ENCODE results near the gene TM7SF2.

The TM7SF2 gene

GRCh38 chr11:65095974-65096806 is 15.5 kb upstream of the TM7SF2 start, which contains the start of gene VPS51:
TSS of gene VPS51 (plus strand) at chr11:65096214. CDS start at chr11:65096251, 37 bp downstream.
- peak; percentile 90 for ATAC-seq (replicated peaks; ENCODE audit: extremely low read depth, poor library complexity, severe bottlenecking)
- Mint-ChIP-seq H3K27me3 (no peaks in the 10 kb centered on the region), H3K9me3 (no peaks in the 10 kb centered on the region), H3K4me3 (peak within 1 kb of the TSS; percentile 81), H3K27ac (ENCODE audit: low read depth) (peak within 1 kb of the TSS; percentile 86), H3K36me3 (ENCODE audit: insufficient read depth) (peaks cover 2% of the 10 kb centered on the region), H3K4me1 (peaks cover 11% of the 10 kb centered on the region)
- DNase-seq (ENCODE audit: low spot score in 2 of 2): peak; percentile 78 to 81

- H3K9me3 Mint-ChIP-seq: no peaks in the 10 kb centered on the region
- ATAC-seq (replicated peaks; ENCODE audit: extremely low read depth, poor library complexity, severe bottlenecking): no peak
- H3K4me3 Mint-ChIP-seq: peak overlapping the region; percentile 81
- peaks cover 2% of the 10 kb centered on the region for H3K36me3 Mint-ChIP-seq (ENCODE audit: insufficient read depth)
- H3K27ac Mint-ChIP-seq (ENCODE audit: low read depth): peak overlapping the region; percentile 86
- DNase-seq (ENCODE audit: low spot score in 2 of 2): no peak
- H3K27me3 Mint-ChIP-seq: no peaks in the 10 kb centered on the region
- peaks cover 11% of the 10 kb centered on the region for H3K4me1 Mint-ChIP-seq
These were observed 14.7 kb upstream of the TM7SF2 start for GRCh38 chr11:65096926-65097325.

- Mint-ChIP-seq H3K27ac (ENCODE audit: low read depth) (no peak overlapping the region), H3K4me1 (peaks cover 17% of the 10 kb centered on the region), H3K9me3 (no peaks in the 10 kb centered on the region), H3K27me3 (no peaks in the 10 kb centered on the region), H3K4me3 (no peak overlapping the region), H3K36me3 (ENCODE audit: insufficient read depth) (peaks cover 9% of the 10 kb centered on the region)
- no peak for DNase-seq (ENCODE audit: low spot score in 2 of 2)
- no peak for ATAC-seq (replicated peaks; ENCODE audit: extremely low read depth, poor library complexity, severe bottlenecking)
These were observed 10.9 kb upstream of the TM7SF2 start for GRCh38 chr11:65100674-65101350.

GRCh38 chr11:65102142-65103095 is 9.3 kb upstream of the TM7SF2 start:
- Mint-ChIP-seq H3K4me3 (no peak overlapping the region), H3K27ac (ENCODE audit: low read depth) (no peak overlapping the region), H3K36me3 (ENCODE audit: insufficient read depth) (peaks cover 15% of the 10 kb centered on the region), H3K27me3 (no peaks in the 10 kb centered on the region), H3K9me3 (no peaks in the 10 kb centered on the region), H3K4me1 (peaks cover 14% of the 10 kb centered on the region)
- ATAC-seq (replicated peaks; ENCODE audit: extremely low read depth, poor library complexity, severe bottlenecking): no peak
- no peak for DNase-seq (ENCODE audit: low spot score in 2 of 2)

GRCh38 chr11:65103476-65103875 is 8.2 kb upstream of the TM7SF2 start:
- Mint-ChIP-seq H3K4me3 (no peak overlapping the region), H3K4me1 (peaks cover 14% of the 10 kb centered on the region), H3K36me3 (ENCODE audit: insufficient read depth) (peaks cover 18% of the 10 kb centered on the region), H3K9me3 (no peaks in the 10 kb centered on the region), H3K27ac (ENCODE audit: low read depth) (no peak overlapping the region), H3K27me3 (no peaks in the 10 kb centered on the region)
- ATAC-seq (replicated peaks; ENCODE audit: extremely low read depth, poor library complexity, severe bottlenecking) (no peak), DNase-seq (ENCODE audit: low spot score in 2 of 2) (no peak)

- Mint-ChIP-seq H3K9me3 (no peaks in the 10 kb centered on the region), H3K27ac (ENCODE audit: low read depth) (no peak overlapping the region), H3K4me1 (peaks cover 8% of the 10 kb centered on the region), H3K27me3 (no peaks in the 10 kb centered on the region), H3K4me3 (no peak overlapping the region), H3K36me3 (ENCODE audit: insufficient read depth) (peaks cover 22% of the 10 kb centered on the region)
- no peak for ATAC-seq (replicated peaks; ENCODE audit: extremely low read depth, poor library complexity, severe bottlenecking)
- no peak for DNase-seq (ENCODE audit: low spot score in 2 of 2)
These were observed 7.0 kb upstream of the TM7SF2 start for GRCh38 chr11:65104628-65105027.

GRCh38 chr11:65107078-65107477 is 4.6 kb upstream of the TM7SF2 start:
- H3K4me1 Mint-ChIP-seq: peaks cover 29% of the 10 kb centered on the region
- ATAC-seq (replicated peaks; ENCODE audit: extremely low read depth, poor library complexity, severe bottlenecking): no peak
- H3K36me3 Mint-ChIP-seq (ENCODE audit: insufficient read depth): peaks cover 32% of the 10 kb centered on the region
- H3K27ac Mint-ChIP-seq (ENCODE audit: low read depth): no peak overlapping the region
- no peaks in the 10 kb centered on the region for H3K27me3 Mint-ChIP-seq
- no peak for DNase-seq (ENCODE audit: low spot score in 2 of 2)
- no peaks in the 10 kb centered on the region for H3K9me3 Mint-ChIP-seq
- no peak overlapping the region for H3K4me3 Mint-ChIP-seq

- no peak for ATAC-seq (replicated peaks; ENCODE audit: extremely low read depth, poor library complexity, severe bottlenecking)
- Mint-ChIP-seq H3K4me1 (peaks cover 33% of the 10 kb centered on the region), H3K4me3 (no peak overlapping the region), H3K9me3 (no peaks in the 10 kb centered on the region), H3K27ac (ENCODE audit: low read depth) (no peak overlapping the region), H3K36me3 (ENCODE audit: insufficient read depth) (peaks cover 33% of the 10 kb centered on the region), H3K27me3 (no peaks in the 10 kb centered on the region)
- no peak for DNase-seq (ENCODE audit: low spot score in 2 of 2)
These were observed 3.8 kb upstream of the TM7SF2 start for GRCh38 chr11:65107751-65108468.

- ATAC-seq (replicated peaks; ENCODE audit: extremely low read depth, poor library complexity, severe bottlenecking) (no peak), DNase-seq (ENCODE audit: low spot score in 2 of 2) (no peak)
- H3K36me3 Mint-ChIP-seq (ENCODE audit: insufficient read depth): peaks cover 32% of the 10 kb centered on the region
- H3K4me3 Mint-ChIP-seq: no peak overlapping the region
- H3K27ac Mint-ChIP-seq (ENCODE audit: low read depth): no peak overlapping the region
- H3K9me3 Mint-ChIP-seq: no peaks in the 10 kb centered on the region
- peaks cover 34% of the 10 kb centered on the region for H3K4me1 Mint-ChIP-seq
- no peaks in the 10 kb centered on the region for H3K27me3 Mint-ChIP-seq
These were observed 3.1 kb upstream of the TM7SF2 start for GRCh38 chr11:65108469-65109123.

- Mint-ChIP-seq H3K4me1 (peaks cover 33% of the 10 kb centered on the region), H3K27ac (ENCODE audit: low read depth) (peak overlapping the region; percentile 69), H3K36me3 (ENCODE audit: insufficient read depth) (peaks cover 34% of the 10 kb centered on the region), H3K27me3 (no peaks in the 10 kb centered on the region), H3K9me3 (no peaks in the 10 kb centered on the region), H3K4me3 (no peak overlapping the region)
- ATAC-seq (replicated peaks; ENCODE audit: extremely low read depth, poor library complexity, severe bottlenecking): no peak
- DNase-seq (ENCODE audit: low spot score in 2 of 2): no peak
These were observed 2.2 kb upstream of the TM7SF2 start for GRCh38 chr11:65109231-65110198.

Data from central memory CD8-positive, alpha-beta T cell (primary cell).